Peyer's patch (tissue), 4 donors: ENCODE results near the gene RDH12.
A peak's percentile ranks its signal among the peaks of the same experiment; 100 is the strongest.

ENCODE experiments used
- CTCF ChIP-seq, 6 experiments: fragments of 450-650 bp in 4 of 6; fragments of 200-600 bp in 2 of 6; sonication (generic) in 1 of 6; IDR thresholded peaks; one replicate each; pipeline ENCODE4 v1.5.1; 2017 to 2019; ENCODE audit warnings: antibody characterized with exemption in 6 of 6, mild to moderate bottlenecking in 3 of 6, moderate library complexity in 1 of 6
- POLR2A ChIP-seq, 2 donors: fragments of 450-650 bp; IDR thresholded peaks; one replicate each; pipeline ENCODE4 v1.5.1; 2017; ENCODE audit warnings: antibody characterized with exemption in 2 of 2, mild to moderate bottlenecking in 2 of 2, moderate library complexity in 2 of 2

DNA sequence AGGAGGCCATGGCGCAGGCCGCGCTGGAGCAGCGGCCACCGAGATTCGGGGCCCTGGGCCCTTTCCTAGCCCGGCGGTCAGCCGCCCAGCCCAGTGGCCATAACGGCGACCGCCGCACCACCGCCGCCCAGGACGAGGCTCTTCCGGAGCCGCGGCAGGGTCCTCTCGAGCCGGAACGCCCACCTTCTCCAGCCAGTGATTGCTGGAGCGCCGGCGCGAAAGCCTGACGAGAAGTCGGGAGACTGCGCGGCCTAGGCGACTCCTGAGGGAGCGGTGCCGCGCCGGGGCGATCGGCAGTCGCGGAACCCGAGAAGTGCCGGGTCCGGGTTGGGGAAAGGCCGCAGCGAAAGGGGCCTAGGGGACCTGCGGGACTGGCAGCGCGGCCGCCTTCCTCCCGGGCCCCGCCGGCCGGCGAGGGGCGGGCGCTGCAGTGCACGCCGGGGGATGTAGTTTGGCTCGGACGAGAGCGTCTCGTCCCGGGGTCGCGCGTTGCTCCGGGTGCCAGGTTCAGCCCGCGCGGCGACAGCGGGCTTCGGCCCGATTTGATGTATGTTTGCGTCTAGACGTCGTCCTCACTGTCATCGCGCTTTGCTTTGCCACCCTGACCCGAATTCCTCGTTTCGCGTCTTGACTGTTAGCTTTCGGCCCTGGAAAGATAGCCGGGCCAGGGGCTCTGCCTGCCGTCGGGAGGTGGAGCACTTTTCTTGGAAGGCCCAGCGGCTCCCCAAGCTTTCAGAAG is 27.0 kb upstream of the RDH12 start, which contains the start of gene VTI1B:
- no peak for TF ChIP-seq CTCF (IDR thresholded peaks at IDR 0.05)
- TF ChIP-seq POLR2A (IDR thresholded peaks at IDR 0.05): peak; percentile 68 to 84
